ENCODE data around the gene FAM20B. TPM values are rescaled to one million over a fixed set of nuclear protein-coding genes. Genes with fewer than 3 reads are reported as not detected.

The FAM20B gene
- total RNA-seq, 1 experiment from 2014 or later = 66.6 TPM

- Mint-ChIP-seq H3K27me3 (ENCODE audit: unreplicated experiment) (no peaks in the 10 kb centered on the region), H3K4me3 (ENCODE audit: low read depth, unreplicated experiment) (no peak overlapping the region), H3K4me1 (ENCODE audit: low read depth, unreplicated experiment) (peaks cover 4% of the 10 kb centered on the region), H3K27ac (ENCODE audit: unreplicated experiment) (no peak overlapping the region), H3K9me3 (ENCODE audit: low read depth, unreplicated experiment) (peaks cover 2% of the 10 kb centered on the region), H3K36me3 (ENCODE audit: insufficient read depth, unreplicated experiment) (no peaks in the 10 kb centered on the region)
- CTCF ChIA-PET = no interaction called here
- intact Hi-C loops (cut with micrococcal nuclease; ENCODE audit: unreplicated experiment) = no loop called here
- BruUV-seq (replicated peaks) = no TSS peak
- DNase-seq = no peak
- no peak for TF ChIP-seq CTCF (IDR thresholded peaks at IDR 0.05; ENCODE audit: unreplicated experiment)
Measured at GRCh38 chr1:179053486-179053885, 27.8 kb downstream of the FAM20B start.

- no peaks in the 10 kb centered on the region for H3K27me3 Mint-ChIP-seq (ENCODE audit: unreplicated experiment)
- H3K4me1 Mint-ChIP-seq (ENCODE audit: low read depth, unreplicated experiment) = peaks cover 8% of the 10 kb centered on the region
- no peaks in the 10 kb centered on the region for H3K36me3 Mint-ChIP-seq (ENCODE audit: insufficient read depth, unreplicated experiment)
- no peak for TF ChIP-seq CTCF (IDR thresholded peaks at IDR 0.05; ENCODE audit: unreplicated experiment)
- DNase-seq = no peak
- H3K4me3 Mint-ChIP-seq (ENCODE audit: low read depth, unreplicated experiment) = no peak overlapping the region
- intact Hi-C loops (cut with micrococcal nuclease; ENCODE audit: unreplicated experiment) = no loop called here
- H3K27ac Mint-ChIP-seq (ENCODE audit: unreplicated experiment) = no peak overlapping the region
- CTCF ChIA-PET = no interaction called here
- peaks cover 2% of the 10 kb centered on the region for H3K9me3 Mint-ChIP-seq (ENCODE audit: low read depth, unreplicated experiment)
- no TSS peak for BruUV-seq (replicated peaks)
Measured at GRCh38 chr1:179055937-179056336, 30.2 kb downstream of the FAM20B start.

- DNase-seq = no peak
- intact Hi-C loops (cut with micrococcal nuclease; ENCODE audit: unreplicated experiment) = no loop called here
- H3K9me3 Mint-ChIP-seq (ENCODE audit: low read depth, unreplicated experiment) = peaks cover 2% of the 10 kb centered on the region
- no peaks in the 10 kb centered on the region for H3K27me3 Mint-ChIP-seq (ENCODE audit: unreplicated experiment)
- H3K27ac Mint-ChIP-seq (ENCODE audit: unreplicated experiment) = no peak overlapping the region
- H3K4me3 Mint-ChIP-seq (ENCODE audit: low read depth, unreplicated experiment) = no peak overlapping the region
- BruUV-seq (replicated peaks) = no TSS peak
- CTCF ChIA-PET = no interaction called here
- peaks cover 8% of the 10 kb centered on the region for H3K4me1 Mint-ChIP-seq (ENCODE audit: low read depth, unreplicated experiment)
- TF ChIP-seq CTCF (IDR thresholded peaks at IDR 0.05; ENCODE audit: unreplicated experiment) = no peak
- no peaks in the 10 kb centered on the region for H3K36me3 Mint-ChIP-seq (ENCODE audit: insufficient read depth, unreplicated experiment)
Measured at GRCh38 chr1:179058487-179059483, 33.1 kb downstream of the FAM20B start.

GRCh38 chr1:179061360-179062282 lies 35.9 kb downstream of the FAM20B start:
- Mint-ChIP-seq H3K27ac (ENCODE audit: unreplicated experiment) (no peak overlapping the region), H3K4me1 (ENCODE audit: low read depth, unreplicated experiment) (peaks cover 8% of the 10 kb centered on the region), H3K27me3 (ENCODE audit: unreplicated experiment) (no peaks in the 10 kb centered on the region), H3K4me3 (ENCODE audit: low read depth, unreplicated experiment) (no peak overlapping the region), H3K36me3 (ENCODE audit: insufficient read depth, unreplicated experiment) (peaks cover 1% of the 10 kb centered on the region), H3K9me3 (ENCODE audit: low read depth, unreplicated experiment) (no peaks in the 10 kb centered on the region)
- TF ChIP-seq CTCF (IDR thresholded peaks at IDR 0.05; ENCODE audit: unreplicated experiment) = no peak
- intact Hi-C loops (cut with micrococcal nuclease; ENCODE audit: unreplicated experiment) = no loop called here
- no TSS peak for BruUV-seq (replicated peaks)
- DNase-seq = no peak
- CTCF ChIA-PET = interaction anchor here (0.6 to 0.7 kb wide), 2 partner anchors 375 to 608 kb away, joined by 3 read pairs; no protein-coding TSS in a partner anchor

Measured in Calu3 (cell line).